Keratinocyte (primary cell): ENCODE measurements around the gene RIN3. TPM values are rescaled to one million over a fixed set of nuclear protein-coding genes. Genes with fewer than 3 reads are reported as not detected.
A peak's percentile ranks its signal among the peaks of the same experiment; 100 is the strongest.

Source experiments
- DNase-seq: peaks from one replicate; pipeline ENCODE4 v3.0.0-alpha.2; 2011; ENCODE audit warnings: low read depth, missing footprints, low spot score
- FAIRE-seq: peaks from 2 replicates; lab custom pipeline; 2011; peaks lifted over from hg19 to GRCh38; lab: Jason Lieb, UNC
- H2AFZ ChIP-seq: 2 replicates; pipeline ENCODE4 v1.6.0; 2012; ENCODE audit warnings: low read length, control low read depth, inconsistent platforms; ENCODE audit not compliant: control insufficient read depth
- H3K27ac ChIP-seq: 2 replicates; pipeline ENCODE4 v1.5.1; 2011; ENCODE audit warnings: low read length; ENCODE audit not compliant: control insufficient read depth, insufficient read depth
- H3K27me3 ChIP-seq: 3 replicates; pipeline ENCODE4 v1.6.0; 2011; ENCODE audit warnings: low read length; ENCODE audit not compliant: control insufficient read depth, insufficient read depth; ENCODE audit errors: extremely low read depth
- H3K36me3 ChIP-seq, 2 experiments: 2 replicates in 1 of 2; 3 replicates in 1 of 2; pipeline ENCODE4 v1.5.1; 2011; ENCODE audit warnings: low read length in 2 of 2, mild to moderate bottlenecking in 1 of 2; ENCODE audit not compliant: control insufficient read depth in 2 of 2, insufficient read depth in 2 of 2; ENCODE audit errors: extremely low read depth in 1 of 2
- H3K4me1 ChIP-seq: 3 replicates; pipeline ENCODE4 v1.5.1; 2011; ENCODE audit warnings: low read length; ENCODE audit not compliant: control insufficient read depth, insufficient read depth; ENCODE audit errors: extremely low read depth
- H3K4me2 ChIP-seq: 3 replicates; pipeline ENCODE4 v1.6.0; 2011; ENCODE audit warnings: low read depth, low read length; ENCODE audit not compliant: control insufficient read depth, insufficient read depth; ENCODE audit errors: extremely low read depth
- H3K4me3 ChIP-seq, 3 experiments: fragments of 200-600 bp in 1 of 3; sonication (generic) in 1 of 3; 2 replicates in 2 of 3; 3 replicates in 1 of 3; pipeline ENCODE4 v1.5.1; 2011 to 2016; ENCODE audit warnings: low read length in 3 of 3, mild to moderate bottlenecking in 3 of 3, control low read depth in 2 of 3, inconsistent platforms in 1 of 3, low read depth in 1 of 3, mixed read lengths in 1 of 3, mixed run types in 1 of 3, moderate library complexity in 1 of 3; ENCODE audit not compliant: control insufficient read depth in 2 of 3, insufficient read depth in 2 of 3; ENCODE audit errors: extremely low read depth in 1 of 3
- H3K79me2 ChIP-seq: 2 replicates; pipeline ENCODE4 v1.6.0; 2012; ENCODE audit warnings: low read length; ENCODE audit not compliant: control insufficient read depth, insufficient read depth
- H3K9ac ChIP-seq: 3 replicates; pipeline ENCODE4 v1.6.0; 2011; ENCODE audit warnings: low read length; ENCODE audit not compliant: control insufficient read depth, insufficient read depth; ENCODE audit errors: extremely low read depth
- H3K9me1 ChIP-seq: 3 replicates; pipeline ENCODE4 v1.6.0; 2011; ENCODE audit warnings: low read length; ENCODE audit not compliant: control insufficient read depth, insufficient read depth; ENCODE audit errors: extremely low read depth
- H3K9me3 ChIP-seq: 2 replicates; pipeline ENCODE4 v1.5.1; 2012; ENCODE audit warnings: low read depth, low read length; ENCODE audit not compliant: control insufficient read depth
- H4K20me1 ChIP-seq: 3 replicates; pipeline ENCODE4 v1.6.0; 2011; ENCODE audit warnings: low read length; ENCODE audit not compliant: control insufficient read depth, insufficient read depth; ENCODE audit errors: extremely low read depth
- EZH2 ChIP-seq: IDR thresholded peaks from one replicate; pipeline ENCODE4 v1.6.1; 2012; ENCODE audit warnings: inconsistent platforms, mild to moderate bottlenecking, low read length, moderate library complexity
- dilution Hi-C: fragments of 300-500 bp; cut with MboI; formaldehyde crosslinking; loops from one replicate; pipeline ENCODE4 v1.7.0; 2020; ENCODE audit warnings: low sequenced_read_pairs; ENCODE audit not compliant: extremely low pct_ligation_motif_present
- polyA minus RNA-seq, 3 experiments: library from RNA; depleted of rRNA, polyadenylated mRNA; stranded (reverse); fragments of >200 nt; gene quantifications; 1 replicate in 1 of 3; 2 replicates in 1 of 3; 3 replicates in 1 of 3; pipeline ENCODE4 v1.2.3, GENCODE V29; 2011
- polyA plus RNA-seq, 5 experiments: library from polyadenylated mRNA; depleted of rRNA in 3 of 5; stranded (reverse) in 3 of 5; stranded (forward) in 1 of 5; unstranded in 1 of 5; fragments of >200 nt; gene quantifications; 1 replicate in 1 of 5; 2 replicates in 3 of 5; 3 replicates in 1 of 5; pipeline versions ENCODE4 v1.2.1 to v1.2.3, GENCODE V29; 2011 to 2012; ENCODE audit warnings: missing spikeins in 2 of 5, low read depth in 1 of 5, low replicate concordance in 1 of 5
- TF ChIP-seq, protein P1 (sequence below), 3 experiments: IDR thresholded peaks in 1 of 3; conservative IDR thresholded peaks in 1 of 3; optimal IDR thresholded peaks in 1 of 3; 2 replicates in 2 of 3; 3 replicates in 1 of 3; pipeline versions ENCODE3 to v1.5.1; 2011; ENCODE audit warnings: low read length in 3 of 3, mild to moderate bottlenecking in 3 of 3, moderate library complexity in 2 of 3, control low read depth in 1 of 3, inconsistent platforms in 1 of 3; ENCODE audit not compliant: insufficient read depth in 2 of 3; ENCODE audit errors: extremely low read depth in 1 of 3

The RIN3 gene, protein sequence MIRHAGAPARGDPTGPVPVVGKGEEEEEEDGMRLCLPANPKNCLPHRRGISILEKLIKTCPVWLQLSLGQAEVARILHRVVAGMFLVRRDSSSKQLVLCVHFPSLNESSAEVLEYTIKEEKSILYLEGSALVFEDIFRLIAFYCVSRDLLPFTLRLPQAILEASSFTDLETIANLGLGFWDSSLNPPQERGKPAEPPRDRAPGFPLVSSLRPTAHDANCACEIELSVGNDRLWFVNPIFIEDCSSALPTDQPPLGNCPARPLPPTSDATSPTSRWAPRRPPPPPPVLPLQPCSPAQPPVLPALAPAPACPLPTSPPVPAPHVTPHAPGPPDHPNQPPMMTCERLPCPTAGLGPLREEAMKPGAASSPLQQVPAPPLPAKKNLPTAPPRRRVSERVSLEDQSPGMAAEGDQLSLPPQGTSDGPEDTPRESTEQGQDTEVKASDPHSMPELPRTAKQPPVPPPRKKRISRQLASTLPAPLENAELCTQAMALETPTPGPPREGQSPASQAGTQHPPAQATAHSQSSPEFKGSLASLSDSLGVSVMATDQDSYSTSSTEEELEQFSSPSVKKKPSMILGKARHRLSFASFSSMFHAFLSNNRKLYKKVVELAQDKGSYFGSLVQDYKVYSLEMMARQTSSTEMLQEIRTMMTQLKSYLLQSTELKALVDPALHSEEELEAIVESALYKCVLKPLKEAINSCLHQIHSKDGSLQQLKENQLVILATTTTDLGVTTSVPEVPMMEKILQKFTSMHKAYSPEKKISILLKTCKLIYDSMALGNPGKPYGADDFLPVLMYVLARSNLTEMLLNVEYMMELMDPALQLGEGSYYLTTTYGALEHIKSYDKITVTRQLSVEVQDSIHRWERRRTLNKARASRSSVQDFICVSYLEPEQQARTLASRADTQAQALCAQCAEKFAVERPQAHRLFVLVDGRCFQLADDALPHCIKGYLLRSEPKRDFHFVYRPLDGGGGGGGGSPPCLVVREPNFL
- 0.79 to 4.7 TPM (median 1.2 TPM) in 3 replicates for polyA plus RNA-seq
- polyA plus RNA-seq (2011; ENCODE audit: low read depth) = 0.81 TPM
- 2.4 and 3.9 TPM in 2 replicates for polyA plus RNA-seq (2011; cell fraction: cytosol; rRNA removed)
- polyA plus RNA-seq (2011; cell fraction: nucleus; rRNA removed) = 3.8 and 5.2 TPM in 2 replicates
- polyA plus RNA-seq (2012; ENCODE audit: low replicate concordance) = 2.0 and 8.7 TPM in 2 replicates
- 2.1 to 15.3 TPM (median 4.6 TPM) in 3 replicates for polyA minus RNA-seq
- polyA minus RNA-seq (2011; cell fraction: cytosol; rRNA and poly(A)+ RNA removed) = 6.1 TPM
- 6.9 and 8.9 TPM in 2 replicates for polyA minus RNA-seq (2011; cell fraction: nucleus; rRNA and poly(A)+ RNA removed)

DNA sequence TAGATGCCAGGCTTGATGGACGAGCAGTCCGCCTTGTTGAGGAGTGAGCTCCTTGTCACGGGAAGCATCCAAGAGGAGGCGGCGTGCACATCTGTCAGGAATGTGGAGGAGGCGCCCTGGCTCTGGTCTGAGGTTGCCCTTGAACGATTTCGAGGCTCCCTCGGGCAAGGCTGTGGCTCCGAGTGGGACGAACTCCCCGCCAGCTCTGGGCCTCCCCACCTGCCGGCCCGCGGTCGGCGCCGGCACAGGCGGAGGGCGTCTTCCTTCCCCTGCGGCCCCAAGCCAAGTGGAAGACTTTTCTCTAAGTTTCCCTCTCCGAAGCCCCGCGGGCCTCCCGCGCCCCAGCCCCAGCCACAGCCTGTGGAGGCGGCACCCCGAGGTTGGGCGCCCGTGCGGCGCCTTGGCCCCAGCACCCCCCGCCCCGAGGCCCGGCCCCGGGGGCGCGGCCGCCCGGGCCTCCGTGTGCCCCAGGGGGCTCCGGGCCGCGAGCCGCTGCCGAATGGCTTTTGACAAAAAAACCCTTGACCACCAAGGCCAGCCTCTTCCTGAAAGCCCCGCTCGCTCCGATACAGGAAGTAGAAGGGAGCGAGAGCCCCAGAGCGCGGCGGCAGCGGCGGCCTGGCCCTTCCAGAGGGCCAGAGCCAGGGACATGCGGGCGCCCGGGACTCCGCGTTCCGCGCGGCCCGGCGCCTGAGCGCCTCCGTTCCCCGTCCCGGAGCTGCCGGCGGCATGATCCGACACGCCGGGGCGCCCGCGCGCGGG is at the start of gene RIN3:
RIN3 (plus strand) TSS at position 578 of the 762 bp plus-strand sequence; CDS start at position 730, 152 bp downstream.
- Histone ChIP-seq H3K4me2 (peak within 1 kb of the TSS; percentile 83), H2AFZ (peak within 1 kb of the TSS; percentile 80)
- dilution Hi-C loops = no loop called here

More for the DNA sequence above, at the start of gene RIN3:
- Histone ChIP-seq H3K27me3 (no peaks in the 10 kb centered on the region), H3K79me2 (peaks cover 5% of the 10 kb centered on the region), H3K4me3 (peak within 1 kb of the TSS; percentile 65 to 72 (median 65)), H3K36me3 (no peaks in the 10 kb centered on the region), H3K9ac (peak within 1 kb of the TSS; percentile 83), H3K4me1 (peaks cover 34% of the 10 kb centered on the region), H3K9me3 (no peaks in the 10 kb centered on the region), H4K20me1 (no peaks in the 10 kb centered on the region), H3K9me1 (no peaks in the 10 kb centered on the region), H3K27ac (peak within 1 kb of the TSS; percentile 70)
- TF ChIP-seq EZH2 = no peak
- TF ChIP-seq, protein P1, sequence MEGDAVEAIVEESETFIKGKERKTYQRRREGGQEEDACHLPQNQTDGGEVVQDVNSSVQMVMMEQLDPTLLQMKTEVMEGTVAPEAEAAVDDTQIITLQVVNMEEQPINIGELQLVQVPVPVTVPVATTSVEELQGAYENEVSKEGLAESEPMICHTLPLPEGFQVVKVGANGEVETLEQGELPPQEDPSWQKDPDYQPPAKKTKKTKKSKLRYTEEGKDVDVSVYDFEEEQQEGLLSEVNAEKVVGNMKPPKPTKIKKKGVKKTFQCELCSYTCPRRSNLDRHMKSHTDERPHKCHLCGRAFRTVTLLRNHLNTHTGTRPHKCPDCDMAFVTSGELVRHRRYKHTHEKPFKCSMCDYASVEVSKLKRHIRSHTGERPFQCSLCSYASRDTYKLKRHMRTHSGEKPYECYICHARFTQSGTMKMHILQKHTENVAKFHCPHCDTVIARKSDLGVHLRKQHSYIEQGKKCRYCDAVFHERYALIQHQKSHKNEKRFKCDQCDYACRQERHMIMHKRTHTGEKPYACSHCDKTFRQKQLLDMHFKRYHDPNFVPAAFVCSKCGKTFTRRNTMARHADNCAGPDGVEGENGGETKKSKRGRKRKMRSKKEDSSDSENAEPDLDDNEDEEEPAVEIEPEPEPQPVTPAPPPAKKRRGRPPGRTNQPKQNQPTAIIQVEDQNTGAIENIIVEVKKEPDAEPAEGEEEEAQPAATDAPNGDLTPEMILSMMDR (optimal IDR thresholded peaks at IDR 0.05 in 1 of 3, IDR thresholded peaks at IDR 0.05 in 1 of 3, conservative IDR thresholded peaks at IDR 0.05 in 1 of 3; ENCODE audit: extremely low read depth in 1 of 3, insufficient read depth in 2 of 3, low read length in 3 of 3) = no peak
- DNase-seq (no peak), FAIRE-seq (no peak)
